GM19240 (cell line): ENCODE measurements around the gene EYA2.
A peak's percentile ranks its signal among the peaks of the same experiment; 100 is the strongest.
"Not testable (repeated sequence)": the region's sequence is repeated elsewhere in the genome, so short reads cannot be mapped to it uniquely, and the experiment has no call there.

Source experiments
- DNase-seq: peaks from one replicate; pipeline ENCODE4 v3.0.0; 2011; ENCODE audit warnings: low spot score; ENCODE audit not compliant: insufficient read length

EYA2 gene

DNA sequence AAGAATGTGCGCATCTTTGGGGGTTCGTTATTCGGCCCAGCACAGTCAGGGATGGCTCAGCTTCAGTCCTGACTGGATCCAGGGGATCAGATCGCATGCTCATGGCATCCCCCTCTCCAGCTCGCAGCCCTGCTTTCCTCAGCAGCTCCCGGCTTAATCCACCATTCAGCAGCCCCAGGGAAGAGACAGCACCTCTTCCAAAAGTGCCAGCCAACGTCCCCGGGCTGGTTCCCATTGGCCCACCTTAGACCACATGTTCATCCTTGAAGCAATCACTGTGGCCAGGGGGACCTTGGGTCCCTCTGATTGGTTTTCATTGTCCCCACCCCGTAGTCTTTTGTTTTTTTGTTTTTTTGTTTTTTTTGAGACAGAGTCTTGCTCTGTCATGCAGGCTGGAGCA lies 273.2 kb downstream of the EYA2 start:
- DNase-seq: no peak

DNA sequence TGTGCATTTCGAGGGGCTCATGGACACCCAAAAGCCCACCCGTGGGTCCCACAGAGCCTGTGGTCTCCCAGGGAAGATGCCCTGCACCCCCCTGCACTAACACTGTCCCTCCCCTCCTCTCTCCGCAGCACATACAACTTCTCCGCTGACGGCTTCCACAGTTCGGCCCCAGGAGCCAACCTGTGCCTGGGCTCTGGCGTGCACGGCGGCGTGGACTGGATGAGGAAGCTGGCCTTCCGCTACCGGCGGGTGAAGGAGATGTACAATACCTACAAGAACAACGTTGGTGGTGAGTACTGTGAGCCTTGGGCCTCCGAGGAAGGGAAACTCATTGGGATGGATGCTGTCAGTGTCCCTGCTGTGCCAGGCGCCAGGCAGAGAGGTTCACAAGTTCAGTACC lies 277.9 kb downstream of the EYA2 start:
- DNase-seq: no peak

GRCh38 chr20:47173596-47174216 lies 279.1 kb downstream of the EYA2 start:
- no peak for DNase-seq

- DNase-seq: no peak
Measured at GRCh38 chr20:47174456-47175243, 280.0 kb downstream of the EYA2 start.

DNA sequence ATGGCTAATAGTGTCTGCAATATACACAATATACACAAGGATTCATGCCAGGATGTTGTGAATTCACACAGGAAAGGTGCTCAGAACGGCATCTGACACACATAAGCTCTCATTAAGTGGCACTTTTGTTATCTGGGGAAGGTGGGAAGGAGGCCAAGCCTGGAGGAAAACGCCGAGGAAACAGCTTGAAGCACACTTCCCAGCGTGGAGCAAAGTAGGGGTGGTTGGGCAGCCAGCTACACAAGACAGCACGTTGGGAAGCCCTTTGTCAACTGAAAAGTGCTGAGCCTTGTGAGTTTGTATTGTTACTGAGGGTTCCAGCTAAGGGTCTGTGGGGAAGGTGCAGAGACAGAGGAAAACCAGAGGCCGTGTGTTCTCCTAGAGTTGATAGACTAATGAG lies 280.9 kb downstream of the EYA2 start:
- DNase-seq: no peak

DNA sequence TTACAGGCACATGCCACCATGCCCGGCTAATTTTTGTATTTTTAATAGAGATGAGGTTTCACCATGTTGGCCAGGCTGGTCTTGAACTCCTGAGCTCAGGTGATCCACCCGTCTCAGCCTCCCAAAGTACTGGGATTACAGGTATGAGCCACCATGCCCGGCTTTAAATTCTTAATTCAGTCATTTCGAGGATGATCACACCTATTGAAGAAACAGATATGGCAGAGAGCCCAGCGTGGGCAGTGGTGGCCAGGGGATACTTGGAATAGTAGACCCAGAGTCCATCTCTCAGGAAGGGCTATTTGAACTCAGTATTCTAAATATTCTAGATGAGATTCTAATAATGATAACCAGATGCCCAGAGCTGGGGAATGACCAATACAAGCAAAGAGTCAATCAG lies 281.6 kb downstream of the EYA2 start:
- DNase-seq: not testable (repeated sequence)

DNA sequence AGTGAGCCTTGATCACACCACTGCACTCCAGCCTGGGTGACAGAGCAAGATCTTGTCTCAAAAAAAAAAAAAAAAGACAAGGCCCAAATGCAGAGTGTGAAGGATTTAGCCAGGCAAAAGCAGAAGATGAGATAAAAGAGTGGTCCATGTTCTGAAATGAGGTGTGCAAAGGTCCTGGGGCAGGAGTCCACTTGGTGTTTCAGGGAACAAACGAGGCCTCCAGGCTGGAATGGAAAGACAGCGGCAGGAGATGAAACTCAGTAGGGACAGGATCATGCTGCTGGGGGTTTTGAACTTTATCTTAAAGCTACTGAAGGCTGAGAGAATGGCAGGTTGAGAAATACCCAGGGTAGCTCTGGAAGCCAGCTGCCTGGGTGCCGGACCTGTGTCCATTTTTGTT lies 283.6 kb downstream of the EYA2 start:
- no peak for DNase-seq

GRCh38 chr20:47178851-47179250 lies 284.2 kb downstream of the EYA2 start:
- no peak for DNase-seq

DNA sequence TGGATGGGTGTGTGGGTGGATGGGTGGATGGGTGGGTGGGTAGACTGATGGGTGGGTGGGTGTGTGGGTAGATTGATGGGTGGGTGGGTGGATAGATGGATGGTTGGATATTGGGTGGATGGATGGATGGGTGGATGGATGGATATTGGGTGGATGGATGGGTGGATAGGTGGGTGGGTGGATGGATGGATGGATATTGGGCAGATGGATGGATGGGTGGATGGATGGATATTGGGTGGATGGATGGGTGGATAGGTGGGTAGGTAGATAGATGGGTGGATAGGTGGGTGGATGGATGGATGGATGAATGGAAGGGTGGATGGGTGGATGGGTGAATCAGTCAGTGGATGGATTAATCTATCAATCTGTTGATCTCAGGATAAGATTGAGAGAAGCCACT lies 284.6 kb downstream of the EYA2 start:
- DNase-seq: no peak

- peak; percentile 47 for DNase-seq
Measured at GRCh38 chr20:47181056-47181862, 286.6 kb downstream of the EYA2 start.

GRCh38 chr20:47183367-47183766 lies 288.7 kb downstream of the EYA2 start:
- no peak for DNase-seq

DNA sequence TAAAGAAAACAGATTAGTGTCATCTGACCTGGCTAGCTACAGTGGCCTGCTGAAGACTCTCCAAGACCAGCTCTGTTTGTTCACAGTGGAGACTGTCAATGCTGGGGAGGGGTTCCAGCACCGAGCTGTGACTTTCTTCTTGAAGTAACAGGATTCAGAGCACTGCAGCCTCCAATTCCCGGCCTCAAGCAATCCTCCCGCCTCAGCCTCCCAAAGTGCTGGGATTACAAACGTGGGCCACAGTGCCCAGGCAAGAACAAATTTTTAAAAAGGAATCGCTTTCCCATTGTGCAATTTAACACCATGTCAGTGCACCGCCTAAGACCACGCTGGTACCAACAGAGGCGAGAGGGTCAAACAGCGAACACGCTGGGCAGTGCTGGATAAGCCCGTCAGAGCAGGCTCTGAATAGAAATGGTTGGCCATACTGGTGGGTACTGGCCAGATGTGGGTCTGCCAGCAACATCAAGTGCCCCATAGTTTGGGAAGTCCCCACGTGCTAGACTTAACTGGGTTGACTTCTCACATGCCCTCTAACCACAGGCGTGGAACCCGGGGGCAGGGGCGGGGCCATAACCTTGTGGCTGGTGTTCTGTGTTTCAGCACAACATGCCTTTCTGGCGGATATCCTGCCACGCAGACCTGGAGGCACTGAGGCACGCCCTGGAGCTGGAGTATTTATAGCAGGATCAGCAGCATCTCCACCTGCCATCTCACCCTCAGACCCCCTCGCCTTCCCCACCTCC lies 293.0 kb downstream of the EYA2 start:
- DNase-seq: no peak

DNA sequence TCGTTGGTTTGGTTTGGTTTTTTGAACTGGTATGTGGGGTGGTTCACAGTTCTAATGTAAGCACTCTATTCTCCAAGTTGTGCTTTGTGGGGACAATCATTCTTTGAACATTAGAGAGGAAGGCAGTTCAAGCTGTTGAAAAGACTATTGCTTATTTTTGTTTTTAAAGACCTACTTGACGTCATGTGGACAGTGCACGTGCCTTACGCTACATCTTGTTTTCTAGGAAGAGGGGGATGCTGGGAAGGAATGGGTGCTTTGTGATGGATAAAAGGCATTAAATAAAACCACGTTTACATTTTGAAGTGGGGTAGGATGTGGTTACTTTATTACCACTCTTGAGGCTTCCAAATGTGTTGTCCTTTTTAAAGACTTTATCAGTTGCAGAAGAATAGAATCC lies 293.9 kb downstream of the EYA2 start:
- no peak for DNase-seq

- no peak for DNase-seq
Measured at GRCh38 chr20:47189060-47189459, 294.4 kb downstream of the EYA2 start.

- DNase-seq: no peak
Measured at GRCh38 chr20:47191074-47191673, 296.5 kb downstream of the EYA2 start.

GRCh38 chr20:47191956-47192355 lies 297.3 kb downstream of the EYA2 start:
- no peak for DNase-seq

DNA sequence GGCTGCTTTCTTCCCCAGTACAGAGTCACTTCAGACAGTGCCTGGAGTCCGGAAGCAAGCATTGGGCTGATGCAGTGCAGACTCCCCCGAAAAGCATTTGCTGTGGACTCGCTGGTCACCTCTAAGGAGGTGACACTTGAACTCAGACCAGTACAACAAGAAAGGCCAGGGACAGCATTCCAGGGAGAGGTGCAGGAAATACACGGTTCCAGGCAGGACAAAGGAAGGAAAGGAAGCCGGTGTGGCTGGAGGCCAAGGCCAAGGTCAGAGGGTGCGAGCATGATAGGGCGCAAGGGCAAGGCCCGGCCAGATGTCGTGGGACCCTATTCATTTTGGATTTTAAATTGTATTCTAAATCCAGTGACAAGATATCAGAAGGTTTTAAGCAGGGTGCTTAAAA lies 300.9 kb downstream of the EYA2 start:
- no peak for DNase-seq

GRCh38 chr20:47196091-47197081 lies 301.7 kb downstream of the EYA2 start:
- DNase-seq: peak; percentile 76

GRCh38 chr20:47198254-47198671 lies 303.6 kb downstream of the EYA2 start:
- DNase-seq: no peak

DNA sequence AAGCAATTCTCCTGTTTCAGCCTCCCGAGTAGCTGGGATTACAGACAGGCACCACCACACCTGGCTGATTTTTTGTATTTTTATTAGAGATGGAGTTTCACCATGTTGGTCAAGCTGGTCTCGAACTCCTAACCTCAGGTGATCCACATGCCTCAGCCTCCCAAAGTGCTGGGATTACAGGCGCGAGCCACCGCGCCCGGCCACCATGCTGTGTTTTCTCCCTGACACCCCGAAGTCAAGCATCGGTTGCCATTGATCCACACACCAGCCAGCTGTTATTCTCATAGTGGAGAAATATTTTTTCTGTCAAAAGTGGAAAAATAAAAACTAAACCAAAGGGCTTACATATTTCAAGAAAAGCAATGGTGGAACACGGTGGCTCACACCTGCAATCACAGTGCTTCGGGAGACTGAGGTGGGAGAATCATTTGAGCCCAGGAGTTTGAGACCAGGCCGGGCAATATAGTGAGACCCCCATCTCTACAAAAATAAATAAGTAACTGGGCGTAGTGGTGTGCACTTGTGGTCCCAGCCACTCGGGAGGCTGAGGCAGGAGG lies 304.4 kb downstream of the EYA2 start:
- no peak for DNase-seq
